GM06990 (cell line): ENCODE results near the gene NISCH.

Experiments
- DNase-seq: peaks from one replicate; pipeline ENCODE4 v3.0.0-alpha.2; 2011; ENCODE audit not compliant: insufficient read length; ENCODE audit errors: extremely low read depth
- H3K27me3 ChIP-seq: replicated peaks from 2 replicates; pipeline ENCODE4 v1.6.0; 2011; ENCODE audit warnings: low read length; ENCODE audit not compliant: control insufficient read depth, insufficient read depth
- H3K36me3 ChIP-seq: 2 replicates; pipeline ENCODE4 v1.5.1; 2011; ENCODE audit warnings: low read length; ENCODE audit not compliant: control insufficient read depth, insufficient read depth
- H3K4me3 ChIP-seq: replicated peaks from 2 replicates; pipeline ENCODE4 v1.5.1; 2011; ENCODE audit warnings: low read depth, mild to moderate bottlenecking, control low read depth, low read length
- TF ChIP-seq, protein P1 (sequence below): IDR thresholded peaks from 2 replicates; pipeline ENCODE4 v1.5.1; 2011; ENCODE audit warnings: low read length, control low read depth, mild to moderate bottlenecking, inconsistent platforms; ENCODE audit not compliant: insufficient read depth, poor library complexity, severe bottlenecking

The NISCH gene

DNA sequence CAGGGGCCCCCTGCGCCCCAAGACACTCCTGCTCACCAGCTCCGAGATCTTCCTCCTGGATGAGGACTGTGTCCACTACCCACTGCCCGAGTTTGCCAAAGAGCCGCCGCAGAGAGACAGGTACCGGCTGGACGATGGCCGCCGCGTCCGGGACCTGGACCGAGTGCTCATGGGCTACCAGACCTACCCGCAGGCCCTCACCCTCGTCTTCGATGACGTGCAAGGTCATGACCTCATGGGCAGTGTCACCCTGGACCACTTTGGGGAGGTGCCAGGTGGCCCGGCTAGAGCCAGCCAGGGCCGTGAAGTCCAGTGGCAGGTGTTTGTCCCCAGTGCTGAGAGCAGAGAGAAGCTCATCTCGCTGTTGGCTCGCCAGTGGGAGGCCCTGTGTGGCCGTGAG is 36.7 kb downstream of the NISCH start:
- TF ChIP-seq, protein P1, sequence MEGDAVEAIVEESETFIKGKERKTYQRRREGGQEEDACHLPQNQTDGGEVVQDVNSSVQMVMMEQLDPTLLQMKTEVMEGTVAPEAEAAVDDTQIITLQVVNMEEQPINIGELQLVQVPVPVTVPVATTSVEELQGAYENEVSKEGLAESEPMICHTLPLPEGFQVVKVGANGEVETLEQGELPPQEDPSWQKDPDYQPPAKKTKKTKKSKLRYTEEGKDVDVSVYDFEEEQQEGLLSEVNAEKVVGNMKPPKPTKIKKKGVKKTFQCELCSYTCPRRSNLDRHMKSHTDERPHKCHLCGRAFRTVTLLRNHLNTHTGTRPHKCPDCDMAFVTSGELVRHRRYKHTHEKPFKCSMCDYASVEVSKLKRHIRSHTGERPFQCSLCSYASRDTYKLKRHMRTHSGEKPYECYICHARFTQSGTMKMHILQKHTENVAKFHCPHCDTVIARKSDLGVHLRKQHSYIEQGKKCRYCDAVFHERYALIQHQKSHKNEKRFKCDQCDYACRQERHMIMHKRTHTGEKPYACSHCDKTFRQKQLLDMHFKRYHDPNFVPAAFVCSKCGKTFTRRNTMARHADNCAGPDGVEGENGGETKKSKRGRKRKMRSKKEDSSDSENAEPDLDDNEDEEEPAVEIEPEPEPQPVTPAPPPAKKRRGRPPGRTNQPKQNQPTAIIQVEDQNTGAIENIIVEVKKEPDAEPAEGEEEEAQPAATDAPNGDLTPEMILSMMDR, result no peak
- Histone ChIP-seq H3K4me3 (no peak overlapping the region), H3K27me3 (no peaks in the 10 kb centered on the region), H3K36me3 (peaks cover 37% of the 10 kb centered on the region)
- no peak for DNase-seq

DNA sequence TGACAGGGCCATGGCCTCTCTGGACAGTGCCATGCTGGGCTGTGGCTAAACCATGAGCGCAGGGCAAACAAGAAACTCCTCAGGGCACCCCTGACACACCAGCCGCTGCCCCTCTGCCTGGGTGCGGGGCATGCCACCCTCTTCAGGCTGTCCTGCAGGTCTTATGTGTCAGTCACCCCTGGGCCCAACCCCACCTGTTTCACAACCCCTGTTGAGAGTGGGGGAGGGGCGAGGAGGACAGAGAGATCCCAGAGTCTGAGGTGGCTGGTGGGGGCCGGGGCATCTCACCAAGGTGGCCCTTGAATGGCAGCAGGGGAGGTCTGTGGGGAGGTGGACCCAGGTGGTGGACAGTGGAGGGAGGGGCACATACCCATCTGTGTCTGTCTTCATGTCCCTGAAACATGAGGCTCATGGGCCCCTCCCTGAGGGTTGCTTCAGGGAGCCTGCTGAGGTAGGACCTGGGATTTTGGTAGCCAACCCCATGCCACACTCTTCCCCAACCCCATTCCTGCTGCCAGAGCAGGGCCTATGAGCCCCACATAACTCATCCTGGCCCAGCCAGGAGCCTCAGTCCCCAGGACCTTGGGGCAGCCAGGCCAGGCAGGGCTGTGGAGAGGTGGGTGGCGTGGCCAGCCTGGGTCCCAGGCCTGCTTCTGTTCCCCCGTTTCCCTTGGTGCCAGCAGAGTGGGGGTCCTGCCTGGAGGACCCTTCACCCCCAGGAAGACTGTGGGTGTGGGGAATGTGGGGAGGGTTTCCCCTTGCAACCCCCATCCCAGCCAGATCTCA is 38.0 kb downstream of the NISCH start:
- TF ChIP-seq, protein P1, result no peak
- no peak overlapping the region for H3K4me3 ChIP-seq
- no peaks in the 10 kb centered on the region for H3K27me3 ChIP-seq
- H3K36me3 ChIP-seq, result peaks cover 27% of the 10 kb centered on the region
- DNase-seq, result no peak

DNA sequence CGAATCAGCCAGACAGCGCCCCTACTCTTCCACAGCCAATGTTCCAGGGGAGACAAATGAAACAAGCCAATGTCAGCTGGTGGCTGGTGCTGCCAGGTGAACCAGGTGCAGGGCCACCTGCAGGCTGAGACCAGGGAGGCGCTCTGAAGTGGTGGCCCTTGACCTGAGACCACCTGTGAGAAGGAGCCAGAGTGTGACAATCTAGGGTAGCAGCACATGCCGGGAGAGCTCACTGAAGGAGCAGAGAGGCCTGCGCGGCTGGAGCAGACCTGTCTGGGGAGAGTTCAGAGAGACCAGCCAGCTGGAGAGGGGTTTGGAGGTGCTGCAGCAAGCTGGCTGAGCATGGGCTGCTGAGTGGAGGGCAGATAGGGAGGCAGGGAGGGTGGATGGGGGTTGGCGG is 39.0 kb downstream of the NISCH start:
- Histone ChIP-seq H3K27me3 (no peaks in the 10 kb centered on the region), H3K4me3 (no peak overlapping the region), H3K36me3 (peaks cover 20% of the 10 kb centered on the region)
- TF ChIP-seq, protein P1, result no peak
- DNase-seq, result no peak

DNA sequence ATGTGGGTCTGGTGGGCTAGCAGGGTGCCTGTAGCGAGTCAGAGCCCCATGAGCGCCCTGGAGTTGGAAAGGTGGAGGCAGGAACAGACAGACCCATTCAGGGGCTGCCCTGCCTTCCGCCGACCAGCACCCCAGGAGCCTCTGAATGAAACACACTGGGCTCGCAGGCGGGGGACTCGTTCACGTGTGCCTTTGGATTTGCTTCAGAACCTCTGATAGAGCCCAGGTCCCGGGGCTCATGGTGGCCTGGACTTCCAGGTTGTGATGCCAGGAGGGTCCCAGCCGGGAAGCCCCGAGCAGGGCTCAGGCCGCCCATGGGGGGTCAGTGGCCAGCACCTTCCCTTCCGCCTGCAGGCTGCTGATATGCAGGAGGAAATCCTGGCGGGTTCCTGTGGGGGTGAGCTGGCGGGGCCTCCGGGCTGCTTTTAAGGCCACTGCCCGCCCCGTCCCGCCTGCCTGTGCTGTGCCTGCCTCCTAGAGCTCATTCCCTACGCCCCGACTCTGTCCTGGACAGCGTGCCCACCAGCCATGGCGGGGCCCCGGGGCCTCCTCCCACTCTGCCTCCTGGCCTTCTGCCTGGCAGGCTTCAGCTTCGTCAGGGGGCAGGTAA is 39.6 kb downstream of the NISCH start, which contains the start of gene STAB1:
Gene STAB1, plus strand, starts transcription at position 453 of the 610 bp plus-strand sequence. Its CDS starts 76 bp downstream, at position 529.
- Histone ChIP-seq H3K4me3 (no peak within 1 kb of the TSS), H3K27me3 (no peaks in the 10 kb centered on the region), H3K36me3 (peaks cover 14% of the 10 kb centered on the region)
- TF ChIP-seq, protein P1, result no peak
- no peak for DNase-seq

DNA sequence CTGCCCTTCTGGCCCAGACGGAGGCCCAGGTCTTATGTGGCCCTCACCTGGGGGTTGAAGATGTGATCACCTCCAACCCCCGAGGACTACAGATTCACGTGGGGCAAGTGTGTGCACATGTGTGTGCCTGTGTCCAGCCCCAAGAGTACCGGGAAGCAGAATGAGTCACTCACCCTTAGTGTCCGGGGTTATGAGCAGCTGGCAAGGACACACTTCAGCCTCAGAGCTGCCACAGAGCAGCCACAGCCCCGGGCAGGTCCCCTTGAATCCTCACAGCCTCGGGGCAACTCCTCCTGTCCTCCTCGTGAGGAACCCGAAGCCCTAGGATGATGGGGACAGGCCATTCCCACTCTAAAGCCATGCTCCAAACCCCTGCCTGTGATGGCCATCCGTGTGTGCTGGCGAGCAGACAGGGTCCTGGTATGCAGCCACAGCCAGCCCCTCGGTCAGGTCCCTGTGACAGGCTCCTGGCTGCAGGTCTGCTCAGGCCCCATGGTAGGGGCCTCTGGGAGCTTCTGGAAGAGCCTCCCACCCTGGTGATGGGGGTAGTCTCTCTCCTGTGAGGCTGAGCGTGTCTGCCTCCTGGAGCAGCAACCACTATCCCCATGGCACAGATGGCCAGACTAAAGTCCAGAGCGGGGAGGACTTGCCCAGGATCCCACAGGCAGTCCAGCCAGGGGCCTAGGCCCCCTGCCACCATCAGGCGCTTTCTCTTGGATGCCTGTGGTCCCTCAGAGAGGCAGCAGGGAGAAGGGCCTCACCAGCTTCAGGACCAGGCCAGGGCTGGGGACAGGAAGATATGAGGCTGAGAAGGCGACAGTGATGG is 40.6 kb downstream of the NISCH start:
- H3K27me3 ChIP-seq, result no peaks in the 10 kb centered on the region; the same call in 1 of the 2 replicates
- DNase-seq, result no peak
- TF ChIP-seq, protein P1, result no peak
- no peak overlapping the region for H3K4me3 ChIP-seq
- peaks cover 10% of the 10 kb centered on the region for H3K36me3 ChIP-seq
